Nephron (organoid): ENCODE results near the gene UCK1.
"Not testable (repeated sequence)": the region's sequence is repeated elsewhere in the genome, so short reads cannot be mapped to it uniquely, and the experiment has no call there.

Experiments
- H3K27ac Mint-ChIP-seq, 3 experiments: 2 replicates each; pipeline ENCODE4 v1.8.0; 2020; ENCODE audit warnings: mixed read lengths in 3 of 3, mild to moderate bottlenecking in 2 of 3, moderate library complexity in 1 of 3
- H3K27me3 Mint-ChIP-seq: 2 replicates; pipeline ENCODE4 v1.8.0; 2021; ENCODE audit warnings: low read depth, mild to moderate bottlenecking, moderate library complexity, mixed read lengths
- H3K36me3 Mint-ChIP-seq: 2 replicates; pipeline ENCODE4 v1.8.0; 2020; ENCODE audit warnings: low read depth, mixed read lengths
- H3K4me1 Mint-ChIP-seq: 2 replicates; pipeline ENCODE4 v1.8.0; 2020; ENCODE audit warnings: mixed read lengths
- H3K4me3 Mint-ChIP-seq, 3 experiments: 2 replicates each; pipeline ENCODE4 v1.8.0; 2020; ENCODE audit warnings: mild to moderate bottlenecking in 3 of 3, mixed read lengths in 3 of 3, moderate library complexity in 2 of 3
- H3K9me3 Mint-ChIP-seq: 2 replicates; pipeline ENCODE4 v1.8.0; 2020; ENCODE audit warnings: mixed read lengths
- TF ChIP-seq, protein P1 (sequence below), 3 experiments: fragments of 200-600 bp; sonication (generic); IDR thresholded peaks; one replicate each; pipeline ENCODE4 v1.5.0; 2021; ENCODE audit warnings: antibody characterized with exemption in 3 of 3; ENCODE audit not compliant: unreplicated experiment in 3 of 3

UCK1 gene

GRCh38 chr9:131555841-131556673, 25.0 kb upstream of the UCK1 start:
- Mint-ChIP-seq H3K27ac (no peak overlapping the region), H3K27me3 (peaks cover 60% of the 10 kb centered on the region), H3K36me3 (peaks cover 4% of the 10 kb centered on the region), H3K4me1 (no peaks in the 10 kb centered on the region), H3K4me3 (no peak overlapping the region), H3K9me3 (peaks cover 10% of the 10 kb centered on the region)
- TF ChIP-seq, protein P1, sequence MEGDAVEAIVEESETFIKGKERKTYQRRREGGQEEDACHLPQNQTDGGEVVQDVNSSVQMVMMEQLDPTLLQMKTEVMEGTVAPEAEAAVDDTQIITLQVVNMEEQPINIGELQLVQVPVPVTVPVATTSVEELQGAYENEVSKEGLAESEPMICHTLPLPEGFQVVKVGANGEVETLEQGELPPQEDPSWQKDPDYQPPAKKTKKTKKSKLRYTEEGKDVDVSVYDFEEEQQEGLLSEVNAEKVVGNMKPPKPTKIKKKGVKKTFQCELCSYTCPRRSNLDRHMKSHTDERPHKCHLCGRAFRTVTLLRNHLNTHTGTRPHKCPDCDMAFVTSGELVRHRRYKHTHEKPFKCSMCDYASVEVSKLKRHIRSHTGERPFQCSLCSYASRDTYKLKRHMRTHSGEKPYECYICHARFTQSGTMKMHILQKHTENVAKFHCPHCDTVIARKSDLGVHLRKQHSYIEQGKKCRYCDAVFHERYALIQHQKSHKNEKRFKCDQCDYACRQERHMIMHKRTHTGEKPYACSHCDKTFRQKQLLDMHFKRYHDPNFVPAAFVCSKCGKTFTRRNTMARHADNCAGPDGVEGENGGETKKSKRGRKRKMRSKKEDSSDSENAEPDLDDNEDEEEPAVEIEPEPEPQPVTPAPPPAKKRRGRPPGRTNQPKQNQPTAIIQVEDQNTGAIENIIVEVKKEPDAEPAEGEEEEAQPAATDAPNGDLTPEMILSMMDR (IDR thresholded peaks at IDR 0.05; ENCODE audit: unreplicated experiment in 3 of 3): no peak

GRCh38 chr9:131554843-131555351, 23.8 kb upstream of the UCK1 start:
- Mint-ChIP-seq H3K4me1 (peaks cover 5% of the 10 kb centered on the region), H3K9me3 (peaks cover 4% of the 10 kb centered on the region), H3K36me3 (no peaks in the 10 kb centered on the region), H3K27ac (no peak overlapping the region), H3K27me3 (peaks cover 60% of the 10 kb centered on the region), H3K4me3 (peak overlapping the region in 2 of 3 experiments; percentile 38)
- TF ChIP-seq, protein P1 (IDR thresholded peaks at IDR 0.05; ENCODE audit: unreplicated experiment in 3 of 3): no peak

DNA sequence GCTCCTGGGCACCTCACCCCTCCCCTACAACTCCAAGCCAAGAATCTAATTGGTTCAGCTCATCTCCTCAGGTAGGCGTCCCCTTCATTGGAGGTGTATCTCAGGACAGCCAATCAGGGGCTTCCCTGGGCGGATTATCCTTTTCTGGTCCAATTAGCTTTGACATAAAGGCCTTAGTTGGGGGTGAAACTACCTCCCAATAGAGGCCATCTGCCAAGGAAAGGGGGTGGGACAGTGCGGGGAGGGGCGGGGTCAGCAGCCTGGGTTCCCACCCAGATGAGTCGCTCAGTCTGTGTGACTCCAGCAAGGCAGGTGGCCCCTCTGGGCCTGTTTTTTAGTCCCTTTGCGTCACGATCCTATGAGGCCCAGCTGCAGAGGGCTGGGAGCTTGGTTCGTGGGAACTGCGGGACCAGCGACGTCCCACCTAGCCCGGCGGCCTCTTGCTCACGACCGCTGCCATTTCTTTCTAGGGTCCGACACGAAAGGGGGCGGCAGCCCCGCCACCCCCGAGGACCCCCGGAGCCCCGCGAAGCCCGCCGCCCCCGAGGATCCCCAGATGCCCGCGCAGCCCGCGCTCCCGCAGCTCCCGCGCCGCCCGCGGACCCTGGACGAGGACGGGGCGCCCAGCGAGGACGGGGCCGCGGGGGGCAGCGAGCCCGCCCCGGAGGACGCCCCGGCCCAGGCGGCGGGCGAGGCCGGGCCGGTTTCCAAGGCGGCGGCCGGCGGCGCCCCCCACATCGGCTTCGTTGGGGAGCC, 23.2 kb upstream of the UCK1 start:
- peaks cover 5% of the 10 kb centered on the region for H3K4me1 Mint-ChIP-seq
- no peak overlapping the region for H3K4me3 Mint-ChIP-seq
- TF ChIP-seq, protein P1 (IDR thresholded peaks at IDR 0.05; ENCODE audit: unreplicated experiment in 3 of 3): no peak
- no peaks in the 10 kb centered on the region for H3K9me3 Mint-ChIP-seq
- H3K36me3 Mint-ChIP-seq: no peaks in the 10 kb centered on the region
- H3K27ac Mint-ChIP-seq: no peak overlapping the region
- peaks cover 62% of the 10 kb centered on the region for H3K27me3 Mint-ChIP-seq

GRCh38 chr9:131552030-131552429, 21.0 kb upstream of the UCK1 start:
- peaks cover 68% of the 10 kb centered on the region for H3K27me3 Mint-ChIP-seq
- no peak overlapping the region for H3K4me3 Mint-ChIP-seq
- H3K27ac Mint-ChIP-seq: no peak overlapping the region
- peaks cover 5% of the 10 kb centered on the region for H3K4me1 Mint-ChIP-seq
- TF ChIP-seq, protein P1 (IDR thresholded peaks at IDR 0.05; ENCODE audit: unreplicated experiment in 3 of 3): no peak
- H3K36me3 Mint-ChIP-seq: no peaks in the 10 kb centered on the region
- H3K9me3 Mint-ChIP-seq: peaks cover 15% of the 10 kb centered on the region

- not testable (repeated sequence) for H3K36me3 Mint-ChIP-seq, H3K4me1 Mint-ChIP-seq, H3K4me3 Mint-ChIP-seq, H3K27ac Mint-ChIP-seq
- peaks cover 53% of the 10 kb centered on the region for H3K27me3 Mint-ChIP-seq
- H3K9me3 Mint-ChIP-seq: peaks cover 15% of the 10 kb centered on the region
Measured at GRCh38 chr9:131550465-131550864, 19.4 kb upstream of the UCK1 start.

DNA sequence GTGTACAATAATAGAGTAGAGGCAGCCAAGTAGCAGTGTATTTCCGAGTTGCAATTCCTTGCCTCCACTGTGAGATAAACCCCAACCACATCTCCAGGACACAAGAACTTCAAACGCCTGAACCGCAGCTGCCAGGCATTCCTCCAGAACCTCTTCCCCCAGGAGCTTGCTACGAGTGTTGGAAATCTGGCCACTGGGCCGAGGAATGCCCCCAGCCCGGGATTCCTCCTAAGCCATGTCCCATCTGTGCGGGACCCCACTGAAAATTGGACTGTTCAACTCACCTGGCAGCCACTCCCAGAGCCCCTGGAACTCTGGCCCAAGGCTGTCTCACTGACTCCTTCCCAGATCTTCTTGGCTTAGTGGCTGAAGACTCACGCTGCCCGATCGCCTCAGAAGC, 18.1 kb upstream of the UCK1 start:
- Mint-ChIP-seq H3K27me3 (peaks cover 44% of the 10 kb centered on the region), H3K9me3 (peaks cover 19% of the 10 kb centered on the region)
- H3K36me3 Mint-ChIP-seq, H3K27ac Mint-ChIP-seq, H3K4me1 Mint-ChIP-seq, H3K4me3 Mint-ChIP-seq: not testable (repeated sequence)
